Stimulated activated CD4-positive, alpha-beta T cell treated with anti-CD3 and anti-CD28 coated beads, TNF-alpha, amount 100 ng/mL, for 48 hours (primary cell): ENCODE data around the gene IQCF5.
"Not testable (repeated sequence)": the region's sequence is repeated elsewhere in the genome, so short reads cannot be mapped to it uniquely, and the experiment has no call there.

Experiments used
- DNase-seq, 3 donors: peaks; one replicate each; pipeline ENCODE4 v3.0.0-alpha.2; 2020; ENCODE audit warnings: low read depth in 3 of 3

The IQCF5 gene

DNA sequence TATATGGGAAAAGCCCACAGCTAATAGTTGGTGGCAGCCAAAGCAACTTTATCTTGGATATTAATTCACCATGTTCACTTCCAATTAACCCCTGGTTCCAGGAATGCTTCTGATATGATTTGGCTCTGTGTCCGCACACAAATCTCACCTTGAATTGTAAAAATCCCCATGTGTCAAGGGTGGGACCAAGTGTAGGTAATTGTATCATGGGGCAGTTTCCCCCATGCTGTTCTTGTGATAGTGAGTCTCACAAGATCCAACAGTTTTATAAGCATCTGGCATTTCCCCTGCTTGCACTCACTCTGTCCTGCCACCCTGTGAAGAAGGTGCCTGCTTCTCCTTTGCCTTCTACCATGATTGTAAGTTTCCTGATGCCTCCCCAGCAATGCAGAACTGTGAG lies 6.5 kb downstream of the IQCF5 start:
- DNase-seq, result not testable (repeated sequence)

DNA sequence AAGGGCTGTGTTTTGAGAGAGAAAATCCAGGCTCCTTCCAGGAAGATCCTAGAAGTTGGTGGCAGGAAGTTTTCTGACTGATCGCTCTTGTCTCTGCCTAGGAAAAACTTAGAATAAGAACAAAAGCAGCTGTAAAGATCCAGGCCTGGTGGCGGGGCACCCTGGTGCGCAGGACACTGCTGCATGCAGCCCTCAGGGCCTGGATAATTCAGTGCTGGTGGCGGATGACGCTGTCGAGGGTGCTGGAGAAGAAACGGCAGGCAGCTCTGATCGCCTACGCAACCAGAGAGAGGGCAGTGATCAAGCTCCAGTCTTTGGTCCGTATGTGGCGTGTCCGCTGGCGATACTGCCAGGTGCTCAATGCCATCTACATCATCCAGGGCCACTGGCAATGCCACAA lies 12.5 kb downstream of the IQCF5 start:
- DNase-seq, result no peak

DNA sequence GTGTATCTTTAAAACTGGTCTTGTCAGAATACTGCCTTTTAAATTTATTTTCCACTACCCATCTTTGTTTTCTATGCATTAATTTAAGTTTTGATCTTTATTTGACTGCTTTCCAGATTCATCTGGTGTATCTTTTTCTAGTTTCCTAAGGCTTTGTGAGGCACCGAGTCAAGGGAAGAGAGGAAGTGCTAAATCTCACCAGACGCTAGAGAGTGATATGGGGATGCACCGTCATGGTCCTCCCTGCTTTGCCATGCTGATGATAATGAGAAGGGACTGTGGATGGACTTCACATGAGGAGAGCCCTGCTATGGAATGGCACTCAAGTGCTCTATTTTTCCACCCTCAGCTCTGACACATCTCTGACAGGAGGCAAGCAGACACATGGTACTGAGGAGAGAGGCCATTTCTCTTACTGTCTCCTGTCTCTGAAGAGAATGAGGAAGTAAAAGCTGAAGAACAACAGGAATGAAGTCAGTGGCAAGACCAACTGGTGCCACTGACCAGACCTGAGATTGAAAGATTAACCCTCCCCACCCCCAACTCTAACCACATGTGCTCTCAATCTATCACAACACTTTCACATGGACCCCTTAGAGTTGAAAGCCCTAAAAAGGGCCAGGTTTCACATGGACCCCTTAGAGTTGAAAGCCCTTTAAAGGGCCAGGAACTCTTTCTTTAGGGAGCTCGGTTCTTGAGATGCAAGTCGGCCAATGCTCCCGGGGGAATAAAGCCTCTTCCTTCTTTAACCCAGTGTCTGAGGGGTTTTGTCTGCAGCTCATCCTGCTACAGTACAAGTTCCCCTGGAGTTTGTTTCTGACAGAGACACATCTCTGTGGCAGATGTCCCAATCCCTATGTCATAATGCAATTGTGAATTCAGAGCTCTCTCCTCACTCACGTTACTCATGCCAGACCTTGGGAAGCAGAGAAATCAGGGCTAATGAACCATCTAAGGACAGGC lies 14.4 kb downstream of the IQCF5 start, which contains the start of gene IQCF2:
Gene IQCF2, plus strand, starts transcription at position 913 of the 963 bp plus-strand sequence. CDS start 52 bp downstream, outside the sequence.
- DNase-seq, result no peak

DNA sequence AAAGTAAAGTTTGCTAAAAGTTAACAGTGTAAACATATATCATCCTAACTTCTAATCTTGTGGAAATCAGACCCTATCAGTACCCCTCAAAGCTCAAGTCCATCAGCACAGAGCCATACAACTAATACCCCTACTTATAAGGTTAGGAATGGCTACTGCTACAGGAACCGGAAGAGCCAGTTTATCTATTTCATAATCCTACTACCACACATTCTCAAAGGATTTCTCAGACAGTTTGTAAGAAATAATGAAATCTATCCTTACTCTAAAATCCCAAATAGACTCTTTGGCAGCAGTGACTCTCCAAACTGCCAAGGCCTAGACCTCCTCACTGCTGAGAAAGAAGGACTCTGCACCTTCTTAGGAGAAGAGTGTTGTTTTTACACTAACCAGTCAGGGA lies 20.0 kb downstream of the IQCF5 start:
- DNase-seq, result not testable (repeated sequence)

DNA sequence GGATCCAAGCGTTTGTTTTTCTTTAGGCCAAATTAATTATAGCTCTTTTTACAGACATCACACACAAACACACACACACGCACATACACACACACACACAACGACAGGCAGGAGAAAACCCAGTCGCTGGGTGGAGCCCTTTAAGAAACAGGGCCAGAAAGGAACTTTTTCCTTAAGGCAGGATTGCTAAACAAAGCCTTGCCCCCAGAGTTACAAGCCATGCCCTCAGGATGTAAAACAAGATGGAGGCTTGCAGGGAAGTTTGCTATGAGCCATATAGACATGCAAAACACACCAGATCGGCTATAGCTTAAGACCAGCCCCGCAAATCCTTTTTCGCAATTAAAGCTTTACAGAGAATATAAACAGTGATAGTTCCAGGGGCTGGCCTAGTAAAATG lies 30.3 kb downstream of the IQCF5 start:
- DNase-seq, result no peak

DNA sequence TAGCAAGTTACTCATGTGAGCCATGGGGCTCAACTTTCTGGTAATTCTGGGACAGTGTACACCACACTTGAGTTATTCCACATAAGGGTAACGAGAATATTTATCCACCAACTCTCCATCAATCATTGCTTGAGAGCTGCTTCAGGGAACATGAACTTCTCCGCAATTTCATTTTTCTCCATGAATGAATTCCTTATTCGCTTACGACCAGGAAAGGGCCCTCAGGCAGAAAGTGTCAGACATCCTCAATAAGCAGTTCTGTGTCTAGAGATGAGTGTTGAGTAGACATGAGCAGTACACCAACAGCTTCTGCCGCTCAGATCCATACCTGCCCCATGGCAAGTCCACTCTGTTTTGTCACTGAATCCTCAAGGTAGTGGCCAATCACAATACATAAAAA lies 38.8 kb downstream of the IQCF5 start:
- no peak for DNase-seq

DNA sequence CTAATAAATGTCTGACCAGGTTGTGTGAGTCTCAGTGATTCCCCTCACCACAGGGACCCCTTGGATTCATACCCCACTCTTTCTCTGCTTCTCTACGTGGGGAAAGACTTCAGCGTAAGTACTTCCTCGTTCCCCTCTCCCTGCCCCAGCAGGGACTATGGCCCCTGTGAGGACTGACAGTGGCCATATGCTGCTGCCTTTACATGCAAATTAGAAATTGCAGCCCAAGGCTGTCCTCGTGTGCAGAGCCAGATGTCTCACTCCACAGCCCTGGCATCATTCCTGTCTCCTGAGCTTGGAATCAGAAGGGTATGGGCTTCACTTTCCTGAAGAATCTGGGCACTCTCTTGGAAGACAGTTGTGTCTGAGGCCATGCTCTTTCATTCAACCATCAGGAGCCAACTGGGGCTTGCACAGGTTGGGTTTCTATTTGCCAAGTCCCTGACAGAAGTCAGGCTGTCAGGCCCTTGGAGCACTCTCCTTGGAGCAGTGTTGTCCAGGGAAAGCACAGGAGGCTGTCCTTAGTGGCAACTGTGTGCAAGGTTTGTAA lies 44.5 kb downstream of the IQCF5 start:
- no peak for DNase-seq

DNA sequence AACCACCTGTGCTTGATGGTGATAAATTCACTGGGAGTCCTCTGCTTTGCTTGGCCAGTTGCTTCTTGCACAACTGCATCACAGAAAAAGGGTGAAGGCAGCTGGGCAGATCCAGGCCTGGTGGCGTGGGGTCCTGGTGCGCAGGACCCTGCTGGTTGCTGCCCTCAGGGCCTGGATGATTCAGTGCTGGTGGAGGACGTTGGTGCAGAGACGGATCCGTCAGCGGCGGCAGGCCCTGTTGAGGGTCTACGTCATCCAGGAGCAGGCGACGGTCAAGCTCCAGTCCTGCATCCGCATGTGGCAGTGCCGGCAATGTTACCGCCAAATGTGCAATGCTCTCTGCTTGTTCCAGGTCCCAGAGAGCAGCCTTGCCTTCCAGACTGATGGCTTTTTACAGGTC lies 45.1 kb downstream of the IQCF5 start:
- DNase-seq, result no peak

DNA sequence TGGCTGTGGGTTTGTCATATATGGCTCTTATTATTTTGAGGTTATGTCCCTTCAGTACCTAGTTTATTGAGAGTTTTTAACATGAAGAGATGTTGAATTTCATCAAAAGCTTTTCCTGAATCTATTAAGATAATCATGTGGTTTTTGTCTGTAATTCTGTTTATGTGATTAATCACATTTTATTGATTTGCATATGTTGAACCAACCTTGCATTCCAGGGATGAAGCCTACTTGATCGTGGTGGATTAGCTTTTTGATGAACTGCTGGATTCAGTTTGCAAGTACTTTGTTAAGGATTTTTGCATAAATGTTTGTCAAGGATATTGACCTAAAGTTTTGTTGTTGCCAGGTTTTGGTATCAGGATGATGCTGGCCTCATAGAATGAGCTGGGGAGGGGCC lies 47.1 kb downstream of the IQCF5 start:
- DNase-seq, result no peak
